Measurements from ENCODE around the gene GPC6. TPM values are rescaled to one million over a fixed set of nuclear protein-coding genes. Genes with fewer than 3 reads are reported as not detected.

Gene GPC6
- total RNA-seq, 1 donor from 2014 or later, result 16.1 TPM

DNA sequence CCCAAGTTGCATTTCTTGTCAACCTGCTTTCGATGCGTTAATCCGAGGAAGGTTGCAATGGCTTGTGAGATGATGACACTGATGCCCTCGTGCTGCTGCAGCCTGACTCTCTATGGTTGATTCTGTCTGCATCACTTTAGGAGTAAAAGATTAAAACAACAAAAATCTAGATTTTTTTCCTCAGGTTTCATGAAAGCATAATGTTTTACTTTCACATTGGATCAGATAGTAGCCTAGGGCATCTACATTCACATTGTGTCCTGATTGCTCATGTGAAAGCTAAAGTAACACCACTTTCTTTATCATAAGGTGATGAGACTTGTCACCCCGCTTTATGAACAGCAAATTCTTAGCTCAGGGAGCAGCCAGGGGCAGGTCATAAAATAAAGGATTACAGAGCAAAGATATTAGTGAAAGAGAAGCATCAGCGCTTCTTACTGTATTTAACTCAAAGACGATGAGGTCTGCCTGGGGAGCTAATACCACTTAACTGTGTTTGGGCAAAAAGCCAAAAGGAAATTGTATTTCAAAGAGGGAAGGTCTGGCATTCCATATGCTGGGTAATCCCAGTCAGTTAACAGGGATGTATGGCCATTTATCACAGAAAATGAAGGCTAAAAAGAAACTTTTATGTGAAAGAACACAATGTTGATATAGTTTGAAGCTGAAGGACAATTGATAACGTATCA lies 270.5 kb downstream of the GPC6 start:
- H3K9me3 Mint-ChIP-seq (ENCODE audit: unreplicated experiment), result no peaks in the 10 kb centered on the region
- H3K4me3 Mint-ChIP-seq (ENCODE audit: unreplicated experiment), result no peak overlapping the region
- no peaks in the 10 kb centered on the region for H3K36me3 Mint-ChIP-seq (ENCODE audit: low read depth, unreplicated experiment)
- H3K27ac Mint-ChIP-seq (ENCODE audit: unreplicated experiment), result no peak overlapping the region
- no peaks in the 10 kb centered on the region for H3K27me3 Mint-ChIP-seq (ENCODE audit: unreplicated experiment)
- no peak for DNase-seq (ENCODE audit: low spot score)
- TF ChIP-seq, protein P1, sequence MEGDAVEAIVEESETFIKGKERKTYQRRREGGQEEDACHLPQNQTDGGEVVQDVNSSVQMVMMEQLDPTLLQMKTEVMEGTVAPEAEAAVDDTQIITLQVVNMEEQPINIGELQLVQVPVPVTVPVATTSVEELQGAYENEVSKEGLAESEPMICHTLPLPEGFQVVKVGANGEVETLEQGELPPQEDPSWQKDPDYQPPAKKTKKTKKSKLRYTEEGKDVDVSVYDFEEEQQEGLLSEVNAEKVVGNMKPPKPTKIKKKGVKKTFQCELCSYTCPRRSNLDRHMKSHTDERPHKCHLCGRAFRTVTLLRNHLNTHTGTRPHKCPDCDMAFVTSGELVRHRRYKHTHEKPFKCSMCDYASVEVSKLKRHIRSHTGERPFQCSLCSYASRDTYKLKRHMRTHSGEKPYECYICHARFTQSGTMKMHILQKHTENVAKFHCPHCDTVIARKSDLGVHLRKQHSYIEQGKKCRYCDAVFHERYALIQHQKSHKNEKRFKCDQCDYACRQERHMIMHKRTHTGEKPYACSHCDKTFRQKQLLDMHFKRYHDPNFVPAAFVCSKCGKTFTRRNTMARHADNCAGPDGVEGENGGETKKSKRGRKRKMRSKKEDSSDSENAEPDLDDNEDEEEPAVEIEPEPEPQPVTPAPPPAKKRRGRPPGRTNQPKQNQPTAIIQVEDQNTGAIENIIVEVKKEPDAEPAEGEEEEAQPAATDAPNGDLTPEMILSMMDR (IDR thresholded peaks at IDR 0.05; ENCODE audit: unreplicated experiment), result no peak
- peaks cover 7% of the 10 kb centered on the region for H3K4me1 Mint-ChIP-seq (ENCODE audit: unreplicated experiment)

- H3K4me1 Mint-ChIP-seq (ENCODE audit: unreplicated experiment), result peaks cover 7% of the 10 kb centered on the region
- no peak overlapping the region for H3K4me3 Mint-ChIP-seq (ENCODE audit: unreplicated experiment)
- TF ChIP-seq, protein P1 (IDR thresholded peaks at IDR 0.05; ENCODE audit: unreplicated experiment), result no peak
- no peaks in the 10 kb centered on the region for H3K27me3 Mint-ChIP-seq (ENCODE audit: unreplicated experiment)
- H3K9me3 Mint-ChIP-seq (ENCODE audit: unreplicated experiment), result no peaks in the 10 kb centered on the region
- H3K36me3 Mint-ChIP-seq (ENCODE audit: low read depth, unreplicated experiment), result no peaks in the 10 kb centered on the region
- no peak for DNase-seq (ENCODE audit: low spot score)
- no peak overlapping the region for H3K27ac Mint-ChIP-seq (ENCODE audit: unreplicated experiment)
Measured at GRCh38 chr13:93499991-93500390, 273.4 kb downstream of the GPC6 start.

DNA sequence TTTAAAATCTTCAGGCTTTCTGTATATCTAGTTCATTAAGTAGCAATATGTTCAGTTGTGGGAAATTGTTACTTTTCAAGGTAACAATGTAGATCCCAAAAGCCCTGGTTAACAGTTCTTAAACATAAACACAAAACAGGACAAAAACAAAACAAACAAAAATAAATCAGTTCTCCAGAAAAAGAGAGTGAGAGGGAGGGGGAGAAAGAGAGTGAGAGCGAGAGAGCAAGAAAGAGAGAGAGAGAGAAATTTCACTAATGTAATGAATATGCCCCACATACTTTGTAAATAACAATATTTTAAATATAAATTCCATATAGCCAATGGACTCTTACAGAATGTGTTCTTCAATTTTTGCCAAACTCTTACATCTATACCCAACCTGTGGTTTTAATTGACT lies 275.5 kb downstream of the GPC6 start:
- Mint-ChIP-seq H3K4me1 (ENCODE audit: unreplicated experiment) (peaks cover 11% of the 10 kb centered on the region), H3K27me3 (ENCODE audit: unreplicated experiment) (no peaks in the 10 kb centered on the region), H3K4me3 (ENCODE audit: unreplicated experiment) (no peak overlapping the region), H3K27ac (ENCODE audit: unreplicated experiment) (no peak overlapping the region), H3K36me3 (ENCODE audit: low read depth, unreplicated experiment) (no peaks in the 10 kb centered on the region), H3K9me3 (ENCODE audit: unreplicated experiment) (no peaks in the 10 kb centered on the region)
- TF ChIP-seq, protein P1 (IDR thresholded peaks at IDR 0.05; ENCODE audit: unreplicated experiment), result no peak
- DNase-seq (ENCODE audit: low spot score), result no peak

DNA sequence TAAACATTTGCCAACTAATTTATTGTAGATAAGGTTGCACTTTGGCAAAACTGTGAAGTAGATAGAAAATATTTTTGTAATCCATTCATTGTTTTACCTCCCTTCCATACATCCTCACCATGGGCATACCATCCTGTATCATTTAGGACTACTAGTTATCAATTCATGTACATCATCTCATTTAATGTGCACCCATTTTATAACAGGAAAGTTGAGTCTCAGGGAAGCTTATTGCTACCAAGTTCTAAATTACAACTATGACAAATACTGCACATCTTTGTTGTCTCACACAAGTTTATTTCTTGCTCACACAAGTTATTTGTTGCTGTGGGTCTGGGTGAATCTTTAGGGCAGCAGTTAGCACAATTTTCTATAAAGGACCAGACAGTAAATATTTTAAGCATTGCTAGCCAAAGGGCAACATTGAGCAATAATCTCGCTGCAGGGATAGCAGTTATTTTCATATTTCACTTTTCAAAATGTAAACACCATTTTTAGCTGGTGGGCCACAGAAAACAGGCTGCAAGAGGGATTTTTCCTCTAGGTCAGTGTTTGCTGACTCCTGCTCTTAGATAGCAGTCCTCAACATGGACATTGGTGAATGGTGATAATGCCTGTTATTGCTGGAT lies 276.5 kb downstream of the GPC6 start:
- Mint-ChIP-seq H3K4me1 (ENCODE audit: unreplicated experiment) (peaks cover 16% of the 10 kb centered on the region), H3K9me3 (ENCODE audit: unreplicated experiment) (no peaks in the 10 kb centered on the region), H3K36me3 (ENCODE audit: low read depth, unreplicated experiment) (no peaks in the 10 kb centered on the region), H3K4me3 (ENCODE audit: unreplicated experiment) (no peak overlapping the region), H3K27me3 (ENCODE audit: unreplicated experiment) (no peaks in the 10 kb centered on the region), H3K27ac (ENCODE audit: unreplicated experiment) (no peak overlapping the region)
- DNase-seq (ENCODE audit: low spot score), result no peak
- TF ChIP-seq, protein P1 (IDR thresholded peaks at IDR 0.05; ENCODE audit: unreplicated experiment), result no peak

Data from endothelial cell (in vitro differentiated cells).